ENCODE measurements around the gene PRDM1. TPM values are rescaled to one million over a fixed set of nuclear protein-coding genes. Genes with fewer than 3 reads are reported as not detected.

Gene PRDM1
- total and polyA plus RNA-seq, 3 experiments from 2014 or later: 79.8 to 90.7 (median 88.2) TPM

GRCh38 chr6:106087548-106088325 is 1.6 kb downstream of the PRDM1 start:
- no peaks in the 10 kb centered on the region for H3K9me3 ChIP-seq (ENCODE audit: low read length)
- peaks cover 0 to 7% (median 5%) of the 10 kb centered on the region in 3 donors for H3K36me3 Mint-ChIP-seq
- H3K36me3 ChIP-seq (ENCODE audit: insufficient read depth, low read length): no peaks in the 10 kb centered on the region
- DNase-seq: no peak
- ChIA-PET POLR2A (interaction anchor here (0.7 to 1.4 kb wide), 4 partner anchors 11 to 95 kb away, joined by 3 to 4 read pairs (median 3); no protein-coding TSS in a partner anchor), CTCF (interaction anchor here (0.7 to 3.9 kb wide), 14 partner anchors 9 to 657 kb away, joined by 3 to 49 read pairs (median 4); no protein-coding TSS in a partner anchor)
- peak overlapping the region; percentile 31 to 93 (median 92) for H3K27ac Mint-ChIP-seq
- H3K4me1 Mint-ChIP-seq: peaks cover 86 to 98% (median 93%) of the 10 kb centered on the region in 3 donors
- no peaks in the 10 kb centered on the region for H3K27me3 ChIP-seq (ENCODE audit: insufficient read depth, low read length, poor library complexity, severe bottlenecking)
- H3K9me3 Mint-ChIP-seq: no peaks in the 10 kb centered on the region
- H3K27ac ChIP-seq (ENCODE audit: low read depth, low read length): no peak overlapping the region
- peaks cover 67% of the 10 kb centered on the region for H3K4me1 ChIP-seq (ENCODE audit: insufficient read depth, low read length)
- H3K27me3 Mint-ChIP-seq: peaks cover 0 to 4% of the 10 kb centered on the region in 2 donors
- H3K4me3 Mint-ChIP-seq: peak overlapping the region; percentile 90 to 97 (median 93)
- peak overlapping the region; percentile 61 for H3K4me3 ChIP-seq (ENCODE audit: low read length)

GRCh38 chr6:106090001-106090400 is 3.9 kb downstream of the PRDM1 start:
- Mint-ChIP-seq H3K27ac (peak overlapping the region; percentile 28 to 89 (median 66)), H3K4me3 (peak overlapping the region; percentile 56 to 96 (median 83)), H3K4me1 (peaks cover 86 to 98% (median 93%) of the 10 kb centered on the region in 3 donors), H3K36me3 (peaks cover 0 to 11% (median 5%) of the 10 kb centered on the region in 3 donors), H3K9me3 (no peaks in the 10 kb centered on the region), H3K27me3 (peaks cover 0 to 3% of the 10 kb centered on the region in 2 donors)
- no peaks in the 10 kb centered on the region for H3K9me3 ChIP-seq (ENCODE audit: low read length)
- no peak for DNase-seq
- POLR2A ChIA-PET: interaction anchor here (0.7 to 2.2 kb wide), 3 partner anchors 8 to 133 kb away, joined by 3 to 9 read pairs (median 3); no protein-coding TSS in a partner anchor
- H3K27me3 ChIP-seq (ENCODE audit: insufficient read depth, low read length, poor library complexity, severe bottlenecking): no peaks in the 10 kb centered on the region
- no peaks in the 10 kb centered on the region for H3K36me3 ChIP-seq (ENCODE audit: insufficient read depth, low read length)
- H3K4me3 ChIP-seq (ENCODE audit: low read length): no peak overlapping the region
- peaks cover 68% of the 10 kb centered on the region for H3K4me1 ChIP-seq (ENCODE audit: insufficient read depth, low read length)
- CTCF ChIA-PET: interaction anchor here (0.7 to 2.9 kb wide), 16 partner anchors 9 to 659 kb away, joined by 3 to 49 read pairs (median 4); no protein-coding TSS in a partner anchor
- H3K27ac ChIP-seq (ENCODE audit: low read depth, low read length): no peak overlapping the region

GRCh38 chr6:106092279-106092678 is 6.1 kb downstream of the PRDM1 start:
- Histone ChIP-seq H3K4me3 (ENCODE audit: low read length) (no peak overlapping the region), H3K27me3 (ENCODE audit: insufficient read depth, low read length, poor library complexity, severe bottlenecking) (no peaks in the 10 kb centered on the region), H3K9me3 (ENCODE audit: low read length) (no peaks in the 10 kb centered on the region), H3K27ac (ENCODE audit: low read depth, low read length) (no peak overlapping the region), H3K4me1 (ENCODE audit: insufficient read depth, low read length) (peaks cover 66% of the 10 kb centered on the region), H3K36me3 (ENCODE audit: insufficient read depth, low read length) (no peaks in the 10 kb centered on the region)
- H3K27ac Mint-ChIP-seq: peak overlapping the region; percentile 7 to 80 (median 43)
- H3K36me3 Mint-ChIP-seq: peaks cover 0 to 12% (median 4%) of the 10 kb centered on the region in 3 donors
- peaks cover 0 to 2% of the 10 kb centered on the region in 2 donors for H3K27me3 Mint-ChIP-seq
- POLR2A ChIA-PET: interaction anchor here (0.6 to 1.0 kb wide), 2 partner anchors 22 to 235 kb away, joined by 3 read pairs; no protein-coding TSS in a partner anchor
- no peaks in the 10 kb centered on the region for H3K9me3 Mint-ChIP-seq
- peaks cover 90 to 98% (median 98%) of the 10 kb centered on the region in 3 donors for H3K4me1 Mint-ChIP-seq
- H3K4me3 Mint-ChIP-seq: peak overlapping the region; percentile 10 to 59 (median 41)
- CTCF ChIA-PET: interaction anchor here (0.8 to 3.4 kb wide), 4 partner anchors 9 to 661 kb away, joined by 3 to 25 read pairs (median 4); no protein-coding TSS in a partner anchor
- DNase-seq: no peak

GRCh38 chr6:106094261-106094963 is 8.3 kb downstream of the PRDM1 start:
- Histone ChIP-seq H3K4me3 (ENCODE audit: low read length) (no peak overlapping the region), H3K36me3 (ENCODE audit: insufficient read depth, low read length) (no peaks in the 10 kb centered on the region), H3K4me1 (ENCODE audit: insufficient read depth, low read length) (peaks cover 57% of the 10 kb centered on the region), H3K9me3 (ENCODE audit: low read length) (no peaks in the 10 kb centered on the region), H3K27ac (ENCODE audit: low read depth, low read length) (no peak overlapping the region), H3K27me3 (ENCODE audit: insufficient read depth, low read length, poor library complexity, severe bottlenecking) (no peaks in the 10 kb centered on the region)
- ChIA-PET POLR2A (interaction anchor here (0.9 to 2.6 kb wide), 3 partner anchors 9 to 103 kb away, joined by 3 to 10 read pairs (median 9); partner anchors contain the start of gene PRDM1), CTCF (interaction anchor here (0.8 to 5.7 kb wide), 7 partner anchors 8 to 241 kb away, joined by 3 to 34 read pairs (median 3); partner anchors contain the start of gene PRDM1)
- Mint-ChIP-seq H3K4me3 (peak overlapping the region; percentile 48 to 86 (median 72)), H3K27me3 (no peaks in the 10 kb centered on the region), H3K4me1 (peaks cover 78 to 94% (median 89%) of the 10 kb centered on the region in 3 donors), H3K36me3 (peaks cover 6 to 22% (median 11%) of the 10 kb centered on the region in 3 donors), H3K27ac (peak overlapping the region; percentile 74 to 97 (median 90)), H3K9me3 (no peaks in the 10 kb centered on the region)
- peak in 1 of 5 donors; percentile 63 for DNase-seq

GRCh38 chr6:106094964-106095335 is 8.8 kb downstream of the PRDM1 start:
- H3K9me3 Mint-ChIP-seq: no peaks in the 10 kb centered on the region
- peak overlapping the region in 4 of 7 donors; percentile 63 to 86 (median 78) for H3K4me3 Mint-ChIP-seq
- peaks cover 7 to 25% (median 9%) of the 10 kb centered on the region in 3 donors for H3K36me3 Mint-ChIP-seq
- H3K4me1 Mint-ChIP-seq: peaks cover 74 to 92% (median 89%) of the 10 kb centered on the region in 3 donors
- Histone ChIP-seq H3K27me3 (ENCODE audit: insufficient read depth, low read length, poor library complexity, severe bottlenecking) (no peaks in the 10 kb centered on the region), H3K9me3 (ENCODE audit: low read length) (no peaks in the 10 kb centered on the region), H3K4me3 (ENCODE audit: low read length) (no peak overlapping the region), H3K4me1 (ENCODE audit: insufficient read depth, low read length) (peaks cover 55% of the 10 kb centered on the region), H3K27ac (ENCODE audit: low read depth, low read length) (no peak overlapping the region), H3K36me3 (ENCODE audit: insufficient read depth, low read length) (no peaks in the 10 kb centered on the region)
- peak overlapping the region; percentile 74 to 98 (median 92) for H3K27ac Mint-ChIP-seq
- no peaks in the 10 kb centered on the region for H3K27me3 Mint-ChIP-seq
- CTCF ChIA-PET: interaction anchor here (0.8 to 5.7 kb wide), 4 partner anchors 8 to 128 kb away, joined by 3 to 34 read pairs (median 3); partner anchors contain the start of gene PRDM1
- DNase-seq: no peak
- POLR2A ChIA-PET: interaction anchor here (1.9 to 2.6 kb wide), 2 partner anchors 9 to 103 kb away, joined by 9 to 10 read pairs; partner anchors contain the start of gene PRDM1

- DNase-seq: peak in 4 of 5 donors; percentile 37 to 87 (median 78)
- H3K4me1 Mint-ChIP-seq: peaks cover 67 to 94% (median 91%) of the 10 kb centered on the region in 3 donors
- H3K27me3 Mint-ChIP-seq: no peaks in the 10 kb centered on the region
Observed at GRCh38 chr6:106097411-106098231, 11.5 kb downstream of the PRDM1 start.

More at GRCh38 chr6:106097411-106098231, 11.5 kb downstream of the PRDM1 start:
- peak overlapping the region; percentile 92 to 100 (median 96) for H3K4me3 Mint-ChIP-seq
- POLR2A ChIA-PET: interaction anchor here (0.7 to 3.2 kb wide), 10 partner anchors 8 to 104 kb away, joined by 3 to 22 read pairs (median 4); partner anchors contain the start of gene PRDM1
- H3K27ac Mint-ChIP-seq: peak overlapping the region; percentile 81 to 98 (median 95)
- Histone ChIP-seq H3K27ac (ENCODE audit: low read depth, low read length) (peak overlapping the region; percentile 76), H3K36me3 (ENCODE audit: insufficient read depth, low read length) (peaks cover 7% of the 10 kb centered on the region), H3K27me3 (ENCODE audit: insufficient read depth, low read length, poor library complexity, severe bottlenecking) (no peaks in the 10 kb centered on the region), H3K9me3 (ENCODE audit: low read length) (no peaks in the 10 kb centered on the region), H3K4me1 (ENCODE audit: insufficient read depth, low read length) (peaks cover 64% of the 10 kb centered on the region), H3K4me3 (ENCODE audit: low read length) (peak overlapping the region; percentile 75)
- CTCF ChIA-PET: interaction anchor here (1.0 to 5.7 kb wide), 4 partner anchors 11 to 125 kb away, joined by 4 to 34 read pairs (median 12); partner anchors contain the start of gene PRDM1
- H3K9me3 Mint-ChIP-seq: no peaks in the 10 kb centered on the region
- peaks cover 10 to 46% (median 32%) of the 10 kb centered on the region in 3 donors for H3K36me3 Mint-ChIP-seq

All from CD8-positive, alpha-beta memory T cell (primary cell).